ENCODE measurements around the gene MICAL2.

- TF ChIP-seq USF2 (IDR thresholded peaks at IDR 0.05; ENCODE audit: low read length): no peak
- no peak for TF ChIP-seq TAF1 (IDR thresholded peaks at IDR 0.05; ENCODE audit: low read depth, low read length)
- TF ChIP-seq PHF8 (conservative IDR thresholded peaks at IDR 0.05; ENCODE audit: low read depth, low read length): no peak
Measured at GRCh38 chr11:12106101-12106500, 4.3 kb upstream of the MICAL2 start.

All from H1 (cell line).